DND-41 (cell line): Measurements from ENCODE around the gene BFSP1.

Experiments
- ATAC-seq: fragments of 200-7000 bp; cut with Tn5 transposase; 3 replicates; pipeline ENCODE4 v1.9.1; 2021; ENCODE audit warnings: low read depth; ENCODE audit not compliant: insufficient read depth
- DNase-seq: peaks from one replicate; pipeline ENCODE4 v3.0.0-alpha.2; 2020
- H2AFZ ChIP-seq: 2 replicates; pipeline ENCODE4 v1.6.0; 2012; ENCODE audit warnings: low read depth, low read length
- H3K27ac ChIP-seq: 2 replicates; pipeline ENCODE4 v1.5.1; 2012; ENCODE audit warnings: low read length, inconsistent platforms
- H3K27me3 ChIP-seq: fragments of 200-600 bp; sonication (generic); 2 replicates; pipeline ENCODE4 v1.6.0; 2012; ENCODE audit warnings: low read length, mild to moderate bottlenecking, inconsistent platforms; ENCODE audit not compliant: insufficient read depth, poor library complexity
- H3K36me3 ChIP-seq: 2 replicates; pipeline ENCODE4 v1.5.1; 2012; ENCODE audit warnings: low read length, inconsistent platforms; ENCODE audit not compliant: insufficient read depth
- H3K4me1 ChIP-seq: 2 replicates; pipeline ENCODE4 v1.5.1; 2012; ENCODE audit warnings: mild to moderate bottlenecking, low read length; ENCODE audit not compliant: insufficient read depth
- H3K4me2 ChIP-seq: 2 replicates; pipeline ENCODE4 v1.6.0; 2012; ENCODE audit warnings: mild to moderate bottlenecking, moderate library complexity, low read length, inconsistent platforms; ENCODE audit not compliant: insufficient read depth
- H3K4me3 ChIP-seq, 2 experiments: fragments of 200-600 bp in 1 of 2; shearing (Covaris generic) in 1 of 2; 2 replicates each; pipeline ENCODE4 v1.5.1; 2012 to 2016; ENCODE audit warnings: inconsistent platforms in 2 of 2, low read length in 2 of 2, mild to moderate bottlenecking in 2 of 2, low read depth in 1 of 2, moderate library complexity in 1 of 2
- H3K79me2 ChIP-seq: 2 replicates; pipeline ENCODE4 v1.6.0; 2012; ENCODE audit warnings: low read length, inconsistent platforms; ENCODE audit not compliant: insufficient read depth
- H3K9ac ChIP-seq: 2 replicates; pipeline ENCODE4 v1.6.0; 2012; ENCODE audit warnings: low read depth, mild to moderate bottlenecking, inconsistent platforms, low read length, moderate library complexity
- H3K9me3 ChIP-seq: 2 replicates; pipeline ENCODE4 v1.5.1; 2012; ENCODE audit warnings: low read length, moderate library complexity, mild to moderate bottlenecking, inconsistent platforms; ENCODE audit not compliant: insufficient read depth, severe bottlenecking
- H4K20me1 ChIP-seq: 2 replicates; pipeline ENCODE4 v1.6.0; 2012; ENCODE audit warnings: low read length; ENCODE audit not compliant: insufficient read depth
- EZH2 ChIP-seq: IDR thresholded peaks from 3 replicates; pipeline ENCODE4 v1.6.1; 2012; ENCODE audit warnings: borderline replicate concordance, low read depth, mild to moderate bottlenecking, moderate library complexity, low read length, inconsistent platforms; ENCODE audit not compliant: severe bottlenecking
- TF ChIP-seq, protein P1 (sequence below): IDR thresholded peaks from 2 replicates; pipeline ENCODE4 v1.5.1; 2012; ENCODE audit warnings: borderline replicate concordance, low read length, moderate library complexity, mild to moderate bottlenecking; ENCODE audit not compliant: poor library complexity, severe bottlenecking; ENCODE audit errors: extremely low read depth

BFSP1 gene

DNA sequence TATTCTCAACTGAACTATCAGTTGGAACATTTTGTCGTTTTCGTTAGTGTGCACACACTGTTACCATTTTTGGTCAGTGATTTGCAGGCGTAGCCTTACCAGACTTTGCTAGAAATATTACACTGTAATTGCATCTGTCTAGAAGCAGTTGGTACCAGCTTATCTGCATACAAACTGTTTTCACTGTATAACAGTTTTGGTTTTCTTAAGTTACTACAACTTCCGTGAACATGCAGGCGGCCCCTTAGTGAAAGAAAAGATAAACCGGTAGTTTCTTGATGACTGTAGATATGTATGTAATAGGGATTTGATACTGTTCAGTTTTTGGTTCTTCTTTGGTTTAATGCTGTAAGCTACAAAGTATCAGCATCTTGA, 40.0 kb upstream of the BFSP1 start:
- peaks cover 3% of the 10 kb centered on the region for H3K27me3 ChIP-seq
- no peaks in the 10 kb centered on the region for H3K9me3 ChIP-seq
- DNase-seq (no peak), ATAC-seq (no peak)
- peak overlapping the region; percentile 83 for H3K4me2 ChIP-seq
- H3K36me3 ChIP-seq: no peaks in the 10 kb centered on the region; the same call in 1 of the 2 replicates
- no peak overlapping the region for H2AFZ ChIP-seq
- no peak overlapping the region for H3K27ac ChIP-seq
- peak overlapping the region; percentile 77; the same call in 1 of the 2 replicates for H3K9ac ChIP-seq
- H3K4me1 ChIP-seq: peaks cover 13% of the 10 kb centered on the region
- peaks cover 7% of the 10 kb centered on the region; the same call in 1 of the 2 replicates for H4K20me1 ChIP-seq
- H3K79me2 ChIP-seq: no peaks in the 10 kb centered on the region
- TF ChIP-seq, protein P1, sequence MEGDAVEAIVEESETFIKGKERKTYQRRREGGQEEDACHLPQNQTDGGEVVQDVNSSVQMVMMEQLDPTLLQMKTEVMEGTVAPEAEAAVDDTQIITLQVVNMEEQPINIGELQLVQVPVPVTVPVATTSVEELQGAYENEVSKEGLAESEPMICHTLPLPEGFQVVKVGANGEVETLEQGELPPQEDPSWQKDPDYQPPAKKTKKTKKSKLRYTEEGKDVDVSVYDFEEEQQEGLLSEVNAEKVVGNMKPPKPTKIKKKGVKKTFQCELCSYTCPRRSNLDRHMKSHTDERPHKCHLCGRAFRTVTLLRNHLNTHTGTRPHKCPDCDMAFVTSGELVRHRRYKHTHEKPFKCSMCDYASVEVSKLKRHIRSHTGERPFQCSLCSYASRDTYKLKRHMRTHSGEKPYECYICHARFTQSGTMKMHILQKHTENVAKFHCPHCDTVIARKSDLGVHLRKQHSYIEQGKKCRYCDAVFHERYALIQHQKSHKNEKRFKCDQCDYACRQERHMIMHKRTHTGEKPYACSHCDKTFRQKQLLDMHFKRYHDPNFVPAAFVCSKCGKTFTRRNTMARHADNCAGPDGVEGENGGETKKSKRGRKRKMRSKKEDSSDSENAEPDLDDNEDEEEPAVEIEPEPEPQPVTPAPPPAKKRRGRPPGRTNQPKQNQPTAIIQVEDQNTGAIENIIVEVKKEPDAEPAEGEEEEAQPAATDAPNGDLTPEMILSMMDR: no peak
- TF ChIP-seq EZH2: no peak
- H3K4me3 ChIP-seq: peak overlapping the region in 1 of 2 experiments; percentile 93; a peak in 2 of 4 replicates

- ATAC-seq (peak; percentile 71), DNase-seq (peak; percentile 31)
- peaks cover 13% of the 10 kb centered on the region for H3K4me1 ChIP-seq
- peak overlapping the region; percentile 83 for H3K4me2 ChIP-seq
- no peaks in the 10 kb centered on the region for H3K9me3 ChIP-seq
- no peaks in the 10 kb centered on the region; the same call in 1 of the 2 replicates for H3K36me3 ChIP-seq
- peak overlapping the region; percentile 84 for H2AFZ ChIP-seq
- peaks cover 7% of the 10 kb centered on the region; the same call in 1 of the 2 replicates for H4K20me1 ChIP-seq
- peaks cover 3% of the 10 kb centered on the region for H3K27me3 ChIP-seq
- H3K4me3 ChIP-seq: peak overlapping the region; percentile 67 to 93
- H3K79me2 ChIP-seq: no peaks in the 10 kb centered on the region
- peak overlapping the region; percentile 22; the same call in 1 of the 2 replicates for H3K27ac ChIP-seq
- peak; percentile 36 for TF ChIP-seq EZH2
- TF ChIP-seq, protein P1: no peak
- peak overlapping the region; percentile 77 for H3K9ac ChIP-seq
Observed at GRCh38 chr20:17570347-17571152, 39.4 kb upstream of the BFSP1 start.

DNA sequence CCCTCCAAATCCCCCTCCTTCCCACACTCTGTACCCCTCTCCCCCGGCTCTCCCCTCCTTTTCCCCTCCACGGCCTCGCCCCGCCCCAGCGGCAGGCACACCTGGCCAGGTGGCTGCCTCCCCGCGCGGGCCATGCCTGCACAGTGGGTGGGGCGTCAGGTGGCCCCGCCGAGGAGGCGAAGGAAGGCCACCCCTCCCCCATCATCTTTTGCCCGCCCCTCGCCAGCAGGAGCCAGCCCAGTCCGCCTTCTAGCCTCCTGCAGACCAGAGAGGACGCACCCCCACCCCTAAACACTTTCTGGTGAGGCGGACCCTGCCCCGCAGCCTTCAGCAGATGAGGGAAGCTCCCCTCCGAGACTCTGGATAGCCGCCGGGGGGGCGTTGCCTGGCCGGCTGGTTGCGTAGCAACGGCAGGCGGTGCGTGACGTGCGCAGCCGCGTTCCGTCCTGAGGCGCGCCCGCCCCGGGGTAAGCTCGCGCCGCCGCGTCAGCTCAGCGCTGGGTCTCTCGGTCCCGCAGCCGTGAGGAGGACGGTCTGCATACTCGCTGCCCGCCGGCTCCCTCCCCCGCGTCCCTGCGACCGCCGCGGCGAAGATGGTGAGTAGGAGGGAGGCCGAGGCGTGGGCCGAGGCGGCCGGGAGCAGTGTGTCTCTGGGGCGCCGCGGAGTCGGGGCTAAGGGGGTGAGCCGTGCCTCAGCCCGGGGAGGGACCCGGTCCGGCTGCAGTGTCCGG, 38.6 kb upstream of the BFSP1 start, which contains the start of gene DSTN:
TSS of gene DSTN (plus strand) at position 460 of the 731 bp plus-strand sequence. CDS start at position 594, 134 bp downstream.
- DNase-seq: peak; percentile 85

More for the DNA sequence above, 38.6 kb upstream of the BFSP1 start, which contains the start of gene DSTN:
- TF ChIP-seq EZH2: no peak
- TF ChIP-seq, protein P1: no peak
- Histone ChIP-seq H2AFZ (peak within 1 kb of the TSS; percentile 84), H3K79me2 (no peaks in the 10 kb centered on the region), H3K36me3 (no peaks in the 10 kb centered on the region; the same call in 1 of the 2 replicates), H3K4me2 (peak within 1 kb of the TSS; percentile 83), H3K27ac (peak within 1 kb of the TSS; percentile 22; the same call in 1 of the 2 replicates), H3K9ac (peak within 1 kb of the TSS; percentile 77), H3K9me3 (no peaks in the 10 kb centered on the region), H3K27me3 (peaks cover 3% of the 10 kb centered on the region), H4K20me1 (peaks cover 7% of the 10 kb centered on the region; the same call in 1 of the 2 replicates), H3K4me1 (peaks cover 13% of the 10 kb centered on the region), H3K4me3 (peak within 1 kb of the TSS; percentile 67 to 93)
- peak; percentile 92 for ATAC-seq
